ENCODE measurements around the gene NSUN2.

DNA sequence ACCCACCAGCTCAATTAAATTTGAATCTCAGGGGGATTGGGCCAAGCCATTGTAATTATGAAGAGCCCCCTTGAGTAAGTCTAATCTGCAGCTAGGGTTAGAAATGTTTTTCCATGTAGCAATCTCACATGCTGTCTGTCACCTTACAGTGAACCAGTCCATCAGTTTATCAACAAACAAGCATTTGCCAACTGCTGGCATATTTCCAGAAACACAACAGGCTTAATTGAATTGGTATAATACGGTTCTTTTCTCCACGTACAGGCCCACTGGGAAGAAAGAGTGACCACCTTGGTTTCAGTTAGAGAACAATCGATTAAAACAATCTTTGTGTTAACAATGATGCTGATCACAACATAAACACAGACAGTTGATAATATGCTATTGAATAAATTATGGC is 67.4 kb downstream of the NSUN2 start:
- TF ChIP-seq, protein P1, sequence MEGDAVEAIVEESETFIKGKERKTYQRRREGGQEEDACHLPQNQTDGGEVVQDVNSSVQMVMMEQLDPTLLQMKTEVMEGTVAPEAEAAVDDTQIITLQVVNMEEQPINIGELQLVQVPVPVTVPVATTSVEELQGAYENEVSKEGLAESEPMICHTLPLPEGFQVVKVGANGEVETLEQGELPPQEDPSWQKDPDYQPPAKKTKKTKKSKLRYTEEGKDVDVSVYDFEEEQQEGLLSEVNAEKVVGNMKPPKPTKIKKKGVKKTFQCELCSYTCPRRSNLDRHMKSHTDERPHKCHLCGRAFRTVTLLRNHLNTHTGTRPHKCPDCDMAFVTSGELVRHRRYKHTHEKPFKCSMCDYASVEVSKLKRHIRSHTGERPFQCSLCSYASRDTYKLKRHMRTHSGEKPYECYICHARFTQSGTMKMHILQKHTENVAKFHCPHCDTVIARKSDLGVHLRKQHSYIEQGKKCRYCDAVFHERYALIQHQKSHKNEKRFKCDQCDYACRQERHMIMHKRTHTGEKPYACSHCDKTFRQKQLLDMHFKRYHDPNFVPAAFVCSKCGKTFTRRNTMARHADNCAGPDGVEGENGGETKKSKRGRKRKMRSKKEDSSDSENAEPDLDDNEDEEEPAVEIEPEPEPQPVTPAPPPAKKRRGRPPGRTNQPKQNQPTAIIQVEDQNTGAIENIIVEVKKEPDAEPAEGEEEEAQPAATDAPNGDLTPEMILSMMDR (conservative IDR thresholded peaks at IDR 0.05; ENCODE audit: low read depth, low read length): no peak
- TF ChIP-seq RFX5 (IDR thresholded peaks at IDR 0.05; ENCODE audit: low read depth, low read length) (no peak), POLR2A (IDR thresholded peaks at IDR 0.05; ENCODE audit: low read depth, low read length) (no peak), MXI1 (IDR thresholded peaks at IDR 0.05; ENCODE audit: borderline replicate concordance, low read depth, low read length) (no peak), CEBPB (IDR thresholded peaks at IDR 0.05; ENCODE audit: low read depth, low read length) (no peak), RAD21 (IDR thresholded peaks at IDR 0.05; ENCODE audit: low read length) (no peak), FOS (IDR thresholded peaks at IDR 0.05; ENCODE audit: low read depth, low read length) (no peak), SMC3 (IDR thresholded peaks at IDR 0.05; ENCODE audit: low read depth, low read length) (no peak), NFE2L2 (IDR thresholded peaks at IDR 0.05; ENCODE audit: low read depth, low read length) (no peak), MAFK (IDR thresholded peaks at IDR 0.05; ENCODE audit: low read depth, low read length) (no peak), RCOR1 (IDR thresholded peaks at IDR 0.05; ENCODE audit: insufficient replicate concordance, low read length) (no peak)
- TF ChIP-seq, protein P2, sequence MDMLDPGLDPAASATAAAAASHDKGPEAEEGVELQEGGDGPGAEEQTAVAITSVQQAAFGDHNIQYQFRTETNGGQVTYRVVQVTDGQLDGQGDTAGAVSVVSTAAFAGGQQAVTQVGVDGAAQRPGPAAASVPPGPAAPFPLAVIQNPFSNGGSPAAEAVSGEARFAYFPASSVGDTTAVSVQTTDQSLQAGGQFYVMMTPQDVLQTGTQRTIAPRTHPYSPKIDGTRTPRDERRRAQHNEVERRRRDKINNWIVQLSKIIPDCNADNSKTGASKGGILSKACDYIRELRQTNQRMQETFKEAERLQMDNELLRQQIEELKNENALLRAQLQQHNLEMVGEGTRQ (IDR thresholded peaks at IDR 0.05; ENCODE audit: low read depth, low read length): no peak
- TF ChIP-seq, protein P3, sequence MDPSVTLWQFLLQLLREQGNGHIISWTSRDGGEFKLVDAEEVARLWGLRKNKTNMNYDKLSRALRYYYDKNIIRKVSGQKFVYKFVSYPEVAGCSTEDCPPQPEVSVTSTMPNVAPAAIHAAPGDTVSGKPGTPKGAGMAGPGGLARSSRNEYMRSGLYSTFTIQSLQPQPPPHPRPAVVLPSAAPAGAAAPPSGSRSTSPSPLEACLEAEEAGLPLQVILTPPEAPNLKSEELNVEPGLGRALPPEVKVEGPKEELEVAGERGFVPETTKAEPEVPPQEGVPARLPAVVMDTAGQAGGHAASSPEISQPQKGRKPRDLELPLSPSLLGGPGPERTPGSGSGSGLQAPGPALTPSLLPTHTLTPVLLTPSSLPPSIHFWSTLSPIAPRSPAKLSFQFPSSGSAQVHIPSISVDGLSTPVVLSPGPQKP (IDR thresholded peaks at IDR 0.05; ENCODE audit: borderline replicate concordance, low read depth, low read length): no peak
